ENCODE measurements around the gene FAM151B. TPM values are rescaled to one million over a fixed set of nuclear protein-coding genes. Genes with fewer than 3 reads are reported as not detected.

Gene FAM151B
- total and polyA plus RNA-seq, 11 donors = 0.27 to 2.3 (median 1.3) TPM

DNA sequence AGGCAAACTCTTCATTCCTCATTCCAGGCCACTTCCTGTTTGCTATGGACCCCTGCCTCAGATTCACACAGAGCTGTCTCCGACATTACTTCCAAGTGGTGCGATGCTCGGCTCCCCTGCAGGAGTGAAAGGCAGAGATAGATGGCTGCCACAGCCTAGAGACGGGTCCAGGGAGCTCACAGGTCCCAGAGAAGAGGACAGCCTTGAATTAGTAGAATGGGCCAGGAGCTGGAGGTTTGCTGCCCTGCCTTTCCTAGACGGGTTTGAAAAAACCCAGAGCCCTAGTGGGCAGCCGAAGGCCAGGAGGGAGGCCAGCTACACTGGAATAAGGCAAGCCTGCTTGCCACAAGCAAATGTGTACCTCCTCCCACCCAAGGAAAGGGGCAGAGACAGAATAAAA, 80.4 kb downstream of the FAM151B start:
- H3K36me3 ChIP-seq = no peaks in the 10 kb centered on the region
- H3K4me3 ChIP-seq = no peak overlapping the region
- H3K4me1 ChIP-seq = peaks cover 0 to 18% (median 6%) of the 10 kb centered on the region in 12 donors
- peaks cover 18 to 81% (median 47%) of the 10 kb centered on the region in 9 donors for H3K27me3 ChIP-seq
- no peak overlapping the region for H3K27ac ChIP-seq
- 42 to 63% (median 57%) methylated on average over 5 to 6 of the region's 6 CpGs for WGBS, 4 donors
- intact Hi-C loops (cut with DNase I) = no loop called here
- H3K9me3 ChIP-seq = no peaks in the 10 kb centered on the region
- DNase-seq (no peak), ATAC-seq (no peak)
- TF ChIP-seq, protein P1, sequence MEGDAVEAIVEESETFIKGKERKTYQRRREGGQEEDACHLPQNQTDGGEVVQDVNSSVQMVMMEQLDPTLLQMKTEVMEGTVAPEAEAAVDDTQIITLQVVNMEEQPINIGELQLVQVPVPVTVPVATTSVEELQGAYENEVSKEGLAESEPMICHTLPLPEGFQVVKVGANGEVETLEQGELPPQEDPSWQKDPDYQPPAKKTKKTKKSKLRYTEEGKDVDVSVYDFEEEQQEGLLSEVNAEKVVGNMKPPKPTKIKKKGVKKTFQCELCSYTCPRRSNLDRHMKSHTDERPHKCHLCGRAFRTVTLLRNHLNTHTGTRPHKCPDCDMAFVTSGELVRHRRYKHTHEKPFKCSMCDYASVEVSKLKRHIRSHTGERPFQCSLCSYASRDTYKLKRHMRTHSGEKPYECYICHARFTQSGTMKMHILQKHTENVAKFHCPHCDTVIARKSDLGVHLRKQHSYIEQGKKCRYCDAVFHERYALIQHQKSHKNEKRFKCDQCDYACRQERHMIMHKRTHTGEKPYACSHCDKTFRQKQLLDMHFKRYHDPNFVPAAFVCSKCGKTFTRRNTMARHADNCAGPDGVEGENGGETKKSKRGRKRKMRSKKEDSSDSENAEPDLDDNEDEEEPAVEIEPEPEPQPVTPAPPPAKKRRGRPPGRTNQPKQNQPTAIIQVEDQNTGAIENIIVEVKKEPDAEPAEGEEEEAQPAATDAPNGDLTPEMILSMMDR (IDR thresholded peaks at IDR 0.05) = no peak
- no peak for TF ChIP-seq POLR2A (IDR thresholded peaks at IDR 0.05)

DNA sequence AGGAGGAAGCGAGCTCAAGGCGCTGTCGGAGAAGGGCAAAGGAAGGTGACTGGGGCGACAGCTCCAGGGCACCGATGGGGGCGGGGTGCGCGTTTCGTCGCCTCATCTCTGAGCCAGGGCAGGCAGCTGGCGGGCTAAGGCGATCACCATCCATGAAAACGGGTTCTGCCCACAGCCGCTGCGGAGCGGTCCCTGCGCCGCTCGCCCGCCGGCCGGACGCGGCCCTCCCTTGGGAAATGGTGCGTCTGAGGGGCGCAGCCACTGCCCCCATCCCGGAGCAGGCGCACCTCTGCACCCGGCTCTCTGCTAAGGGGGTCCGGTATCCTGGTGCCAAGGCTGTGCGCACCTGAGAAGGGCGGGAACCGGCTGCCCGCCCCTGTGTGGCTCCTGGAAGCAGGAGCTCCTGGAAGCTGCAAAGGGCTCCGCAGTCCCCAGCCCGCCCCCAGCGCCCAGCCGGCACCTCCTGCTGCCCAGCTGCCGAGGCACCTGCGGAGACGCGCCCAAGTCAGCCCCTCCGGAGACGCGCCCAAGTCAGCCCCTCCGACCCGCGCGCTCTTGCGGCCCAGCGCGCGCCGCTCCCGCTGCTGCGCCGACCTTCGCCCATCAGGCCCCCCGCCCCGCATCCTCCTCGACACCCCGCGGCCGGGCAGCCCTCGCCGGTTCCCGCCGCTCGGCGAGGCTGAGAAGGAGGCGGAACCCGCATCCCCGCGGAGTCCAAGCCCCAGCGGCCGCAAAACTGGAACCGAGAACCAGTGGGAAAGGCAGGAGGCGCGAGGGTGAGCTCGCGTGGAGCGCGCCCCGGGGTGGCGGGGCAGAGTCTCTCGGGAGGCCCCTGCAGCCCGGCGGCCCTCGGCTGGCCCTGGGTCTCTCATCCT, 81.4 kb downstream of the FAM151B start:
- peak in 1 of 4 donors; percentile 49 for ATAC-seq
- peaks cover 18 to 86% (median 55%) of the 10 kb centered on the region in 9 donors for H3K27me3 ChIP-seq
- no peaks in the 10 kb centered on the region for H3K36me3 ChIP-seq
- intact Hi-C loops (cut with DNase I) = no loop called here
- H3K4me1 ChIP-seq = peaks cover 0 to 18% (median 6%) of the 10 kb centered on the region in 12 donors
- WGBS, 4 donors = 1 to 2% (median 1%) methylated on average over 23 to 89 of the region's 89 CpGs
- no peaks in the 10 kb centered on the region for H3K9me3 ChIP-seq
- peak in 1 of 5 donors; percentile 61 for DNase-seq
- peak overlapping the region in 10 of 12 donors; percentile 6 to 55 (median 26) for H3K4me3 ChIP-seq
- TF ChIP-seq, protein P1 (IDR thresholded peaks at IDR 0.05) = no peak
- no peak for TF ChIP-seq POLR2A (IDR thresholded peaks at IDR 0.05)
- no peak overlapping the region for H3K27ac ChIP-seq

GRCh38 chr5:80569961-80570786, 82.3 kb downstream of the FAM151B start, which contains the start of gene ANKRD34B:
Gene ANKRD34B, minus strand, starts transcription at chr5:80570280. Its CDS starts 10,261 bp downstream, at chr5:80560019.
- intact Hi-C loops (cut with DNase I) = no loop called here
- peaks cover 18 to 87% (median 56%) of the 10 kb centered on the region in 9 donors for H3K27me3 ChIP-seq
- 2 to 15% (median 3%) methylated on average over 8 to 73 of the region's 73 CpGs for WGBS, 4 donors
- peak within 1 kb of the TSS in 11 of 12 donors; percentile 6 to 55 (median 26) for H3K4me3 ChIP-seq
- TF ChIP-seq POLR2A (IDR thresholded peaks at IDR 0.05) = no peak
- TF ChIP-seq, protein P1 (IDR thresholded peaks at IDR 0.05) = no peak
- no peaks in the 10 kb centered on the region for H3K36me3 ChIP-seq
- peak in 1 of 5 donors; percentile 61 for DNase-seq
- peak in 1 of 4 donors; percentile 20 for ATAC-seq
- no peaks in the 10 kb centered on the region for H3K9me3 ChIP-seq
- H3K4me1 ChIP-seq = peaks cover 0 to 18% (median 6%) of the 10 kb centered on the region in 12 donors
- H3K27ac ChIP-seq = no peak within 1 kb of the TSS
